Keratinocyte (primary cell): Measurements from ENCODE around the gene CTSD. TPM values are rescaled to one million over a fixed set of nuclear protein-coding genes. Genes with fewer than 3 reads are reported as not detected.

Experiments
- DNase-seq: peaks from one replicate; pipeline ENCODE4 v3.0.0-alpha.2; 2011; ENCODE audit warnings: low read depth, missing footprints, low spot score
- FAIRE-seq: peaks from 2 replicates; lab custom pipeline; 2011; peaks lifted over from hg19 to GRCh38; lab: Jason Lieb, UNC
- H2AFZ ChIP-seq: 2 replicates; pipeline ENCODE4 v1.6.0; 2012; ENCODE audit warnings: low read length, control low read depth, inconsistent platforms; ENCODE audit not compliant: control insufficient read depth
- H3K27ac ChIP-seq: 2 replicates; pipeline ENCODE4 v1.5.1; 2011; ENCODE audit warnings: low read length; ENCODE audit not compliant: control insufficient read depth, insufficient read depth
- H3K27me3 ChIP-seq: 3 replicates; pipeline ENCODE4 v1.6.0; 2011; ENCODE audit warnings: low read length; ENCODE audit not compliant: control insufficient read depth, insufficient read depth; ENCODE audit errors: extremely low read depth
- H3K36me3 ChIP-seq, 2 experiments: 2 replicates in 1 of 2; 3 replicates in 1 of 2; pipeline ENCODE4 v1.5.1; 2011; ENCODE audit warnings: low read length in 2 of 2, mild to moderate bottlenecking in 1 of 2; ENCODE audit not compliant: control insufficient read depth in 2 of 2, insufficient read depth in 2 of 2; ENCODE audit errors: extremely low read depth in 1 of 2
- H3K4me1 ChIP-seq: 3 replicates; pipeline ENCODE4 v1.5.1; 2011; ENCODE audit warnings: low read length; ENCODE audit not compliant: control insufficient read depth, insufficient read depth; ENCODE audit errors: extremely low read depth
- H3K4me2 ChIP-seq: 3 replicates; pipeline ENCODE4 v1.6.0; 2011; ENCODE audit warnings: low read depth, low read length; ENCODE audit not compliant: control insufficient read depth, insufficient read depth; ENCODE audit errors: extremely low read depth
- H3K4me3 ChIP-seq, 3 experiments: fragments of 200-600 bp in 1 of 3; sonication (generic) in 1 of 3; 2 replicates in 2 of 3; 3 replicates in 1 of 3; pipeline ENCODE4 v1.5.1; 2011 to 2016; ENCODE audit warnings: low read length in 3 of 3, mild to moderate bottlenecking in 3 of 3, control low read depth in 2 of 3, inconsistent platforms in 1 of 3, low read depth in 1 of 3, mixed read lengths in 1 of 3, mixed run types in 1 of 3, moderate library complexity in 1 of 3; ENCODE audit not compliant: control insufficient read depth in 2 of 3, insufficient read depth in 2 of 3; ENCODE audit errors: extremely low read depth in 1 of 3
- H3K79me2 ChIP-seq: 2 replicates; pipeline ENCODE4 v1.6.0; 2012; ENCODE audit warnings: low read length; ENCODE audit not compliant: control insufficient read depth, insufficient read depth
- H3K9ac ChIP-seq: 3 replicates; pipeline ENCODE4 v1.6.0; 2011; ENCODE audit warnings: low read length; ENCODE audit not compliant: control insufficient read depth, insufficient read depth; ENCODE audit errors: extremely low read depth
- H3K9me1 ChIP-seq: 3 replicates; pipeline ENCODE4 v1.6.0; 2011; ENCODE audit warnings: low read length; ENCODE audit not compliant: control insufficient read depth, insufficient read depth; ENCODE audit errors: extremely low read depth
- H3K9me3 ChIP-seq: 2 replicates; pipeline ENCODE4 v1.5.1; 2012; ENCODE audit warnings: low read depth, low read length; ENCODE audit not compliant: control insufficient read depth
- H4K20me1 ChIP-seq: 3 replicates; pipeline ENCODE4 v1.6.0; 2011; ENCODE audit warnings: low read length; ENCODE audit not compliant: control insufficient read depth, insufficient read depth; ENCODE audit errors: extremely low read depth
- CTCF ChIP-seq, 3 experiments: IDR thresholded peaks in 1 of 3; conservative IDR thresholded peaks in 1 of 3; optimal IDR thresholded peaks in 1 of 3; 2 replicates in 2 of 3; 3 replicates in 1 of 3; pipeline versions ENCODE3 to v1.5.1; 2011; ENCODE audit warnings: low read length in 3 of 3, mild to moderate bottlenecking in 3 of 3, moderate library complexity in 2 of 3, control low read depth in 1 of 3, inconsistent platforms in 1 of 3; ENCODE audit not compliant: insufficient read depth in 2 of 3; ENCODE audit errors: extremely low read depth in 1 of 3
- EZH2 ChIP-seq: IDR thresholded peaks from one replicate; pipeline ENCODE4 v1.6.1; 2012; ENCODE audit warnings: inconsistent platforms, mild to moderate bottlenecking, low read length, moderate library complexity
- dilution Hi-C: fragments of 300-500 bp; cut with MboI; formaldehyde crosslinking; loops from one replicate; pipeline ENCODE4 v1.7.0; 2020; ENCODE audit warnings: low sequenced_read_pairs; ENCODE audit not compliant: extremely low pct_ligation_motif_present
- polyA plus RNA-seq, 5 experiments: library from polyadenylated mRNA; depleted of rRNA in 3 of 5; stranded (reverse) in 3 of 5; stranded (forward) in 1 of 5; unstranded in 1 of 5; fragments of >200 nt; gene quantifications; 1 replicate in 1 of 5; 2 replicates in 3 of 5; 3 replicates in 1 of 5; pipeline versions ENCODE4 v1.2.1 to v1.2.3, GENCODE V29; 2011 to 2012; ENCODE audit warnings: missing spikeins in 2 of 5, low read depth in 1 of 5, low replicate concordance in 1 of 5

Gene CTSD
- polyA plus RNA-seq, 1 donor (not counting 4 experiments of a cell fraction or from before 2014, with no cell fraction given): 152 TPM

GRCh38 chr11:1744137-1744886 lies 19.4 kb downstream of the CTSD start:
- no peak for TF ChIP-seq EZH2
- peak in 1 of 3 experiments; percentile 33 for TF ChIP-seq CTCF (optimal IDR thresholded peaks at IDR 0.05 in 1 of 3, IDR thresholded peaks at IDR 0.05 in 1 of 3, conservative IDR thresholded peaks at IDR 0.05 in 1 of 3; ENCODE audit: extremely low read depth in 1 of 3, insufficient read depth in 2 of 3, low read length in 3 of 3)
- Histone ChIP-seq H3K9me3 (no peaks in the 10 kb centered on the region), H3K79me2 (no peaks in the 10 kb centered on the region), H3K9me1 (no peaks in the 10 kb centered on the region), H3K36me3 (no peaks in the 10 kb centered on the region), H3K27me3 (peaks cover 40% of the 10 kb centered on the region), H3K4me3 (no peak overlapping the region), H4K20me1 (peaks cover 5% of the 10 kb centered on the region), H3K4me2 (no peak overlapping the region), H2AFZ (no peak overlapping the region), H3K9ac (no peak overlapping the region), H3K4me1 (peaks cover 21% of the 10 kb centered on the region), H3K27ac (no peak overlapping the region)
- FAIRE-seq: no peak
- DNase-seq: no peak
- dilution Hi-C loops: no loop called here

GRCh38 chr11:1743585-1744136 lies 20.1 kb downstream of the CTSD start:
- Histone ChIP-seq H3K27me3 (peaks cover 34% of the 10 kb centered on the region), H3K79me2 (no peaks in the 10 kb centered on the region), H3K4me3 (no peak overlapping the region), H3K4me1 (peaks cover 16% of the 10 kb centered on the region), H3K36me3 (no peaks in the 10 kb centered on the region), H3K4me2 (no peak overlapping the region), H4K20me1 (peaks cover 5% of the 10 kb centered on the region), H3K9me1 (no peaks in the 10 kb centered on the region), H3K9me3 (no peaks in the 10 kb centered on the region), H3K27ac (no peak overlapping the region), H3K9ac (no peak overlapping the region), H2AFZ (no peak overlapping the region)
- TF ChIP-seq EZH2 (no peak), CTCF (optimal IDR thresholded peaks at IDR 0.05 in 1 of 3, IDR thresholded peaks at IDR 0.05 in 1 of 3, conservative IDR thresholded peaks at IDR 0.05 in 1 of 3; ENCODE audit: extremely low read depth in 1 of 3, insufficient read depth in 2 of 3, low read length in 3 of 3) (no peak)
- FAIRE-seq (no peak), DNase-seq (no peak)
- dilution Hi-C loops: no loop called here
